ENCODE results near the gene MICAL3.

MICAL3 gene

DNA sequence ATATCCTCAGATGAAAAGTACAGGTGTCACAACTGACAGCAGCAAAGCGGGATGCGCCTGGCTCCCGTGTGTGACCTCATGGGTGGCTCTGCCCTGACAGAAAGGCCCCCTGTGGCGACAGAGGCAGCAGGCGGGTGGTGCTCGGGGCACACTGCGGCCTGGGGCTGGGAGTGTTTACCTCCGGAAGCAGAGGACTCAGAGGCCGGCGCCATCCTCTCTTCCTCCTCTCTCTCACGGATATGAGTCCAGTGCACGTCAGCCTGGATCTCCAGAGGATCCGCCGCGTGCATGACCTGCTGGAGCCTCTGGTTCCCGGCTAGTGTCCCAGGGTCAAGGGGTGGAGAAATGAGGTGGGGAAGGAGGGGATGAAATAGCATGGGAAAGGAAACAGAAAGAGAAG lies 196.9 kb downstream of the MICAL3 start:
- H3K27me3 ChIP-seq = no peaks in the 10 kb centered on the region
- H3K36me3 ChIP-seq = peaks cover 9% of the 10 kb centered on the region
- no peak for TF ChIP-seq CTCF (IDR thresholded peaks at IDR 0.05; ENCODE audit: low read depth, low read length)
- no peak overlapping the region for H3K4me3 ChIP-seq (ENCODE audit: low read depth, low read length)
- DNase-seq = no peak
- peaks cover 12% of the 10 kb centered on the region for H3K4me1 ChIP-seq
- H3K9me3 ChIP-seq = no peaks in the 10 kb centered on the region

GRCh38 chr22:17825876-17826550 lies 198.3 kb downstream of the MICAL3 start:
- no peaks in the 10 kb centered on the region for H3K27me3 ChIP-seq
- no peak for DNase-seq

DNA sequence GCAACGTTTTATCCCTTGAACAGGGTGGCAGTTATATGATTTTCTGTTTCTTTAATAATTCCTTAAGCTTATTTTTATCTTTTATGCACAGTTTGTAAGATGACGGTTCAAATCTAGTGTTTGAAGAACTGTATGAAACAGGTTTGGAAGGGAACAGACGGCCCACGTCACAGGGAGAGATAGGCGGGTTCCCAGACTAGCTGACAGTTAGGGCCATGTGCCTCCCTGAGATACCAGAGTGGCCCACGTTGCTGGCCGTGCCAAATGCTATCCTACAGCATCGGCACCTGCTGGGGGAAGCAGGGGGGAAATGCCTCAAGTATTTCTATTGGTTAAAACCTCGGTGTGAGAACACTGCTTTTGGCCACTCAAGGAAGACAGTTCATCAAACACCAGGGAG lies 199.9 kb downstream of the MICAL3 start:
- no peak for DNase-seq
- no peaks in the 10 kb centered on the region for H3K9me3 ChIP-seq
- no peaks in the 10 kb centered on the region for H3K27me3 ChIP-seq
- H3K4me3 ChIP-seq (ENCODE audit: low read depth, low read length) = no peak overlapping the region
- no peaks in the 10 kb centered on the region for H3K4me1 ChIP-seq
- H3K36me3 ChIP-seq = peaks cover 1% of the 10 kb centered on the region
- no peak for TF ChIP-seq CTCF (IDR thresholded peaks at IDR 0.05; ENCODE audit: low read depth, low read length)

More at GRCh38 chr22:17825876-17826550, 198.3 kb downstream of the MICAL3 start:
- peaks cover 7% of the 10 kb centered on the region for H3K36me3 ChIP-seq
- peaks cover 10% of the 10 kb centered on the region for H3K4me1 ChIP-seq
- no peak overlapping the region for H3K4me3 ChIP-seq (ENCODE audit: low read depth, low read length)
- H3K9me3 ChIP-seq = no peaks in the 10 kb centered on the region
- TF ChIP-seq CTCF (IDR thresholded peaks at IDR 0.05; ENCODE audit: low read depth, low read length) = no peak

DNA sequence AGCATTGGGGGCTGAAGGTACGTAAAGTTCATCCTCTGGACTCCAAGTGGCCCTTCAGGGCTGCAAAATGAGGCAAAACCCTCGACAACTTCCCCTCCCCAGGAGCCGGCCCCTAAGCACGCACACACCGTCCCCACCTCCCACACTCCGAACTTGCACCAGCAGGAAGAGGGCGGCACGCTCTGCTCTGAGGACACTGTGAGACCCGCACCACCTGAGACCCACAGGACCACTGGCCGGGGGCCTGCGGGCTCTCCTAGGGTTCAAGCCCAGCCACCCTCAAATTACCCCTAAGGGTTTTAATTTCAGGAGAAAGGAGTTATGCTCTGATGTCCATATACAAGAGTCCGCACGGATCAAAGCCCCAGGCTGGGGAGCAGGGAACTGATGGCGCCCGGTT lies 200.4 kb downstream of the MICAL3 start:
- no peaks in the 10 kb centered on the region for H3K9me3 ChIP-seq

DNA sequence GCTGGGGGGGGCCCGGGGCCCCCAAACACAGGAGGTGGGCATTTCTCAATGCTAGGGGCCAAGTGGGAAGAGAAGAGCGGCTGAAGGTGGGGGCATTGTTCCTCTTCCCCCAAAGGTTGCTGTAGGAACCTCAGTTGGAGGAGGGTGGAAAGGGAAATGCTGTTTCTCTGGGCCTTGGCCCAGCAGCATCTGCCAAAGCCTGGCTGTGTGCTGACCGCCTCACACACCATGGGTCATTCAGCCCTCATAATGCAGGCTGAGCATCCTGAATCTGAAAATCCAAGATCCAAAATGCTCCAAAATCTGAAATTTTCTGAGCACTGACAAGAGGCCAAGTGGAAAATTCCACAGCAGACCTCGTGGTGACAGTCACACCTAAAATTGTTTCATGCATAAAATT lies 201.1 kb downstream of the MICAL3 start:
- no peaks in the 10 kb centered on the region for H3K4me1 ChIP-seq
- no peaks in the 10 kb centered on the region for H3K9me3 ChIP-seq
- H3K36me3 ChIP-seq = no peaks in the 10 kb centered on the region; the same call in 1 of the 2 replicates
- no peak for TF ChIP-seq CTCF (IDR thresholded peaks at IDR 0.05; ENCODE audit: low read depth, low read length)
- no peaks in the 10 kb centered on the region for H3K27me3 ChIP-seq
- no peak overlapping the region for H3K4me3 ChIP-seq (ENCODE audit: low read depth, low read length)
- no peak for DNase-seq

More for the DNA sequence above, 200.4 kb downstream of the MICAL3 start:
- DNase-seq = no peak
- H3K4me1 ChIP-seq = no peaks in the 10 kb centered on the region
- no peak overlapping the region for H3K4me3 ChIP-seq (ENCODE audit: low read depth, low read length)
- no peaks in the 10 kb centered on the region; the same call in 1 of the 2 replicates for H3K36me3 ChIP-seq
- no peak for TF ChIP-seq CTCF (IDR thresholded peaks at IDR 0.05; ENCODE audit: low read depth, low read length)
- H3K27me3 ChIP-seq = no peaks in the 10 kb centered on the region

GRCh38 chr22:17822087-17822486 lies 202.3 kb downstream of the MICAL3 start:
- Histone ChIP-seq H3K4me3 (ENCODE audit: low read depth, low read length) (no peak overlapping the region), H3K4me1 (no peaks in the 10 kb centered on the region), H3K36me3 (no peaks in the 10 kb centered on the region), H3K9me3 (no peaks in the 10 kb centered on the region), H3K27me3 (no peaks in the 10 kb centered on the region)
- no peak for TF ChIP-seq CTCF (IDR thresholded peaks at IDR 0.05; ENCODE audit: low read depth, low read length)
- DNase-seq = no peak

All from BE2C (cell line).